ENCODE results near the gene PMAIP1. TPM values are rescaled to one million over a fixed set of nuclear protein-coding genes. Genes with fewer than 3 reads are reported as not detected.

Gene PMAIP1
- polyA plus RNA-seq, 3 donors: 40.8 to 56.6 (median 55.7) TPM

DNA sequence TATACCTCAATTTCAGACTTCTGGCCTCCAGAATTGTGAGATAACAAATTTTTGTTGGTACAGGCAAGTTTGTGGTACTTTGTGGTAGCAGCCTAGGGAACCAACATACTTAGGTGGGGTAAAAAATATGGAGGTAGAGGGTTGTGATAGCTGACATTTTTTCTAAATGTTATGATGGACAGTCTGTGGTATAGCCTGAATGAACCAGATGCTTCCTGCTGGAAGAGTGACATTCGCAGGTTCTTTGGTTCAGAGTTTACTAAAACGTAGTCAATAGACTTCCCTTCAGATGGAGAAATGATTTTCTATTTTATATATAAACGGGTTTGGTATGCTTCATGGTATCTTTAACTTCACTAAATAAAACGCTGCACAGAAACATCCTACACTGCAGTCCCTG lies 42.8 kb downstream of the PMAIP1 start:
- peaks cover 0 to 2% (median 0%) of the 10 kb centered on the region in 7 donors for H3K9me3 Mint-ChIP-seq
- Histone ChIP-seq H3K9me3 (replicated peaks in 1 of 2; ENCODE audit: control insufficient read depth in 1 of 2, insufficient read depth in 1 of 2, low read length in 2 of 2) (no peaks in the 10 kb centered on the region), H3K4me1 (ENCODE audit: control insufficient read depth in 1 of 2, insufficient read depth in 2 of 2, low read length in 2 of 2) (peaks cover 21 to 25% of the 10 kb centered on the region in 2 donors), H3K27ac (ENCODE audit: low read depth in 1 of 2, low read length in 2 of 2) (no peak overlapping the region), H3K36me3 (replicated peaks in 1 of 2; ENCODE audit: control insufficient read depth in 1 of 2, insufficient read depth in 2 of 2, low read length in 2 of 2) (no peaks in the 10 kb centered on the region), H3K27me3 (ENCODE audit: control insufficient read depth in 2 of 2, insufficient read depth in 2 of 2, low read length in 2 of 2) (no peaks in the 10 kb centered on the region), H3K9ac (ENCODE audit: insufficient read depth, low read length, poor library complexity, severe bottlenecking) (no peak overlapping the region), H3K4me2 (replicated peaks; ENCODE audit: extremely low read depth, low read length, poor library complexity, severe bottlenecking) (no peak overlapping the region), H3K4me3 (replicated peaks in 1 of 3; ENCODE audit: low read depth in 2 of 3, low read length in 3 of 3) (no peak overlapping the region), H3K79me2 (ENCODE audit: insufficient read depth, low read length) (no peaks in the 10 kb centered on the region), H4K20me1 (ENCODE audit: insufficient read depth, low read length) (no peaks in the 10 kb centered on the region), H2AFZ (ENCODE audit: insufficient read depth, low read depth, low read length, poor library complexity, severe bottlenecking) (no peak overlapping the region)
- no peak for DNase-seq
- TF ChIP-seq, protein P1, sequence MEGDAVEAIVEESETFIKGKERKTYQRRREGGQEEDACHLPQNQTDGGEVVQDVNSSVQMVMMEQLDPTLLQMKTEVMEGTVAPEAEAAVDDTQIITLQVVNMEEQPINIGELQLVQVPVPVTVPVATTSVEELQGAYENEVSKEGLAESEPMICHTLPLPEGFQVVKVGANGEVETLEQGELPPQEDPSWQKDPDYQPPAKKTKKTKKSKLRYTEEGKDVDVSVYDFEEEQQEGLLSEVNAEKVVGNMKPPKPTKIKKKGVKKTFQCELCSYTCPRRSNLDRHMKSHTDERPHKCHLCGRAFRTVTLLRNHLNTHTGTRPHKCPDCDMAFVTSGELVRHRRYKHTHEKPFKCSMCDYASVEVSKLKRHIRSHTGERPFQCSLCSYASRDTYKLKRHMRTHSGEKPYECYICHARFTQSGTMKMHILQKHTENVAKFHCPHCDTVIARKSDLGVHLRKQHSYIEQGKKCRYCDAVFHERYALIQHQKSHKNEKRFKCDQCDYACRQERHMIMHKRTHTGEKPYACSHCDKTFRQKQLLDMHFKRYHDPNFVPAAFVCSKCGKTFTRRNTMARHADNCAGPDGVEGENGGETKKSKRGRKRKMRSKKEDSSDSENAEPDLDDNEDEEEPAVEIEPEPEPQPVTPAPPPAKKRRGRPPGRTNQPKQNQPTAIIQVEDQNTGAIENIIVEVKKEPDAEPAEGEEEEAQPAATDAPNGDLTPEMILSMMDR (IDR thresholded peaks at IDR 0.05): no peak
- H3K36me3 Mint-ChIP-seq: no peaks in the 10 kb centered on the region
- peaks cover 22% of the 10 kb centered on the region for H3K4me1 Mint-ChIP-seq
- H3K27me3 Mint-ChIP-seq (ENCODE audit: low read depth in 3 of 3): peaks cover 0 to 7% (median 2%) of the 10 kb centered on the region in 3 donors
- no peak overlapping the region for H3K27ac Mint-ChIP-seq
- no CpG with 5 or more reads among the region's 4 CpGs for WGBS (ENCODE audit: insufficient coverage)
- no peak overlapping the region for H3K4me3 Mint-ChIP-seq
- intact Hi-C loops (cut with micrococcal nuclease): loop anchor here (10.0 kb wide), 2 partner anchors 48 to 58 kb away; partner anchors contain the start of gene PMAIP1 (in 1 of the 2)

DNA sequence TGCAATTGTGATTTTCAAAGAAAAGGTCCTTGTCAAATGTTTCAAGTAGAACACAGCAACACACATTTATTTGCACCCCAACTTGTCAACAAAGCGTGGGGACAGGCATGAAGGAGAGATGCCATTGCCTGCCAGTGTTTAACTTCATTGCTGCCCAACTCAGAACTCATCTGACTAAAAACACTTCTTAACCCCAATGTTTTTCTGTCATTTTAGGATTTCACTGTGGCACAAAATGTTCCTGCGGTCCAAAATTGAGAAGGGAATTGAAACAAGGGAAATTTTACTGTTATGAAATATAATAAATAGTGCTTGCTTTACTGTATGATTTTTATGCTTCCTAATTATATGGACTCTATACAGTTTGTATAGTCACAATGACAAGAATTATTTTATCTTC lies 45.7 kb downstream of the PMAIP1 start:
- WGBS (ENCODE audit: insufficient coverage): 100% methylated on average over 1 of the region's 2 CpGs
- peaks cover 11 to 13% of the 10 kb centered on the region in 2 donors for H3K4me1 ChIP-seq (ENCODE audit: control insufficient read depth in 1 of 2, insufficient read depth in 2 of 2, low read length in 2 of 2)

More for the DNA sequence above, 45.7 kb downstream of the PMAIP1 start:
- Mint-ChIP-seq H3K4me1 (peaks cover 12% of the 10 kb centered on the region), H3K27ac (no peak overlapping the region), H3K36me3 (no peaks in the 10 kb centered on the region), H3K27me3 (ENCODE audit: low read depth in 3 of 3) (peaks cover 0 to 5% (median 2%) of the 10 kb centered on the region in 3 donors), H3K9me3 (no peaks in the 10 kb centered on the region), H3K4me3 (no peak overlapping the region)
- no peak for DNase-seq
- H3K27ac ChIP-seq (ENCODE audit: low read depth in 1 of 2, low read length in 2 of 2): no peak overlapping the region
- no peaks in the 10 kb centered on the region for H3K36me3 ChIP-seq (replicated peaks in 1 of 2; ENCODE audit: control insufficient read depth in 1 of 2, insufficient read depth in 2 of 2, low read length in 2 of 2)
- H3K4me2 ChIP-seq (replicated peaks; ENCODE audit: extremely low read depth, low read length, poor library complexity, severe bottlenecking): no peak overlapping the region
- no peak overlapping the region for H2AFZ ChIP-seq (ENCODE audit: insufficient read depth, low read depth, low read length, poor library complexity, severe bottlenecking)
- H4K20me1 ChIP-seq (ENCODE audit: insufficient read depth, low read length): no peaks in the 10 kb centered on the region
- no peaks in the 10 kb centered on the region for H3K79me2 ChIP-seq (ENCODE audit: insufficient read depth, low read length)
- intact Hi-C loops (cut with micrococcal nuclease): loop anchor here (10.0 kb wide), 2 partner anchors 51 to 61 kb away; partner anchors contain the start of gene PMAIP1 (in 1 of the 2)
- no peaks in the 10 kb centered on the region for H3K9me3 ChIP-seq (replicated peaks in 1 of 2; ENCODE audit: control insufficient read depth in 1 of 2, insufficient read depth in 1 of 2, low read length in 2 of 2)
- no peak overlapping the region for H3K9ac ChIP-seq (ENCODE audit: insufficient read depth, low read length, poor library complexity, severe bottlenecking)
- H3K27me3 ChIP-seq (ENCODE audit: control insufficient read depth in 2 of 2, insufficient read depth in 2 of 2, low read length in 2 of 2): no peaks in the 10 kb centered on the region
- H3K4me3 ChIP-seq (replicated peaks in 1 of 3; ENCODE audit: low read depth in 2 of 3, low read length in 3 of 3): no peak overlapping the region
- TF ChIP-seq, protein P1 (IDR thresholded peaks at IDR 0.05): no peak

Data from CD14-positive monocyte (primary cell).